ENCODE results near the gene MSL1.

Gene MSL1

GRCh38 chr17:40173778-40174135 lies 52.0 kb downstream of the MSL1 start:
- DNase-seq (ENCODE audit: low spot score), result no peak

DNA sequence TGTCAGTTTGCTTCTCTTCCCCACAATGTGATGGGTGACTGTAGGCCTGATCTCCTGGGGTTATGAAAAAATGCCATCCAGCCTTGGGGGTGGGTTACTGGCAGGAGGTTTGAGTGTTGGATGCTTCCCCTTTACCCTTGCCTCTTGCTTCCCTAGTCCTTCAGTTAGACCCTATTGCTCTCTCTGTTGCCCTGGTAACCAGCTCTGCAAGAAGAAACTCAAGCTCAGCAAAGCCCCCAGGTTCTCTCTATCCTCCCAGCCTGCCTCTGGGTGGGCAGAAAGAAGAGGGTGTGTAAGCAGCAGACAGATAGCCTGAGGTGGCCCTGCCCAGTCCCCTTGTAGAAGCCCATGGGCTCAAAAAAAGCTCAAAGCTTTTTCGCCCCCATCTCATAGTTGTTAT lies 52.7 kb downstream of the MSL1 start:
- DNase-seq (ENCODE audit: low spot score), result no peak

DNA sequence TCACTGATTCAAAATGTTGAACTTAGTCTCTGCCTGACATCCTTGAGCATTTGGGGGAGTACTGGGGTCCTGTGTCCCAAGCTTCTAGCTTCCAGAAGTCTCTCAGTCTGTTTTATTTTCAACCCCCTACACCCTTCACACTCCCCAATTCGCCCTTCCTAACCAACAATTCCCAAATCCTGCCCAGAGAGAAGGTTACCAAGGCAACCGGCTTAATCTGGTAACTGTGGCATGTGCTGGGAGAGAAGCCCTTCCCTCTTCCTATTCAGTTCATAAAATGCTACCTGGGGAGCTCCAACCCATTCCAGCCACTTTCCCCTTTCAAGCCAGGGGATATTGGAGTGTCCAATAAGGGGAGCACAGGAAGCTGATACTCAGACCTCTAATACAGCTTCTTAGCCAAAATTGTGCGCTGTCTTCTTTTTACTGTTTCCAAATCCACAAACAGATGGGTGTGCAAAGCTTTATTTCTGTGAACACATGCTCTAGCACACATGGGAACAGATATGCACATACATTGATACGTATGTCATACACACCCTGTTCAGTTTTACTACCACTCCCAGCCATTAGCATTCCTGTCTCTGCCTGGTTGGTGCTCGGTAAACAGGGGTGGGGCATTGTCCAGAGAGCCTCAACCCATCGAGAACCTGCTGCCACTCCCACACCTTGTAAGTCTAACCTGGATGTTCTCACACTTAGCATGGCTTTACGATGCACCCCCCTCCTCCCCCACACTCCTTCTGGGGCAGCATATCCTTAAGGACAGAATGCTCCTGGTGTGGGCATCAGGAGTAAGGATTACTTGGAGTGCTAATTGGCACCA lies 54.4 kb downstream of the MSL1 start:
- DNase-seq (ENCODE audit: low spot score), result no peak

DNA sequence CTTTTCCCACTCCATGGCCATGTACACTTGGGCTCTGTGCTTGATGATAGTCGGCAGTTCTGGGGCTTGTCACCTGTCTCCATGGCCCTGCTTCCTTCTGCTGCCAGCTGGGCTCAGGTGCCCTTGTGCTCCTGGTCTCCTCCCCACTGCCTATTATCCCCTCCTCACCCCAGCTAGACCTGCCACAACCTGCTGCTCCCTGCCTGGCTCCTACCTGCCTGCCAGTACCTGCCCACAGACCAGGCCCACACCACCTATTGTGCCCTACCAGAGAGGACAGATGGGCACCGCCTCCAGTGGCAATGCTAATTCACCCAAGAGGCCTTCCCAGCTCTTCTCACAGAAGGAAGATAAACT lies 55.0 kb downstream of the MSL1 start:
- DNase-seq (ENCODE audit: low spot score), result no peak

DNA sequence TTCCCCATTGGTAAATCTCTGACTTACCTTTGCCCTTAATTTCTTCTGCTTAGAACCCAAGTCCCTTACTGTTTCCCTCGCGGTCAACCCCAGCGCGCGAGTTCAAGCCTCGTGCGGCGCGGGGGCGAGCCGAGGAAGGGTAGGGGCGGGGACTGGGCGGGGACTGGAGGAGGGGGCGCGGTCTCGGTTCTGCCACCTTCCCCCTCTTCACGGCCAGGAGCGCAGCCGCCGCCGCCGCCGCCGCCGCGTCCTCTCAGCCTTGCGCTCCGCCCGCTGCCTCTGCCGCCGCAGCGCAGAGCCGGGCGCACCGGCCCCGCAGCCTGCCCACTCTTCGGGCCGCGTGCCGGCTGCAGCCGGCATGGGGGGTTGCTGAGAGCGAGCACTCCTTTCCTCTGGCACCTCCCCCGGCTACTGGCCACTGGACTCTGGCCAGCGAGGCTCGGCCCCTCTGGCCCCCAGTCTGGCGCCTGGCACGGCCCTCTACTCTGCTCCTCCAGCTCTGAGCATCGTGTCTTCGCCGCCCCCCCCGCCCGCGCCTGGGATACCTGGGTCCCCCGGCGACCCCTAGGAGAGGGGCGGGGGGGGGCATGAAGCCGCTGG lies 55.6 kb downstream of the MSL1 start, which contains the start of gene RAPGEFL1:
TSS of gene RAPGEFL1 (plus strand) at position 196 of the 600 bp plus-strand sequence. CDS start at position 588, 392 bp downstream.
- peak; percentile 71 for DNase-seq (ENCODE audit: low spot score)

DNA sequence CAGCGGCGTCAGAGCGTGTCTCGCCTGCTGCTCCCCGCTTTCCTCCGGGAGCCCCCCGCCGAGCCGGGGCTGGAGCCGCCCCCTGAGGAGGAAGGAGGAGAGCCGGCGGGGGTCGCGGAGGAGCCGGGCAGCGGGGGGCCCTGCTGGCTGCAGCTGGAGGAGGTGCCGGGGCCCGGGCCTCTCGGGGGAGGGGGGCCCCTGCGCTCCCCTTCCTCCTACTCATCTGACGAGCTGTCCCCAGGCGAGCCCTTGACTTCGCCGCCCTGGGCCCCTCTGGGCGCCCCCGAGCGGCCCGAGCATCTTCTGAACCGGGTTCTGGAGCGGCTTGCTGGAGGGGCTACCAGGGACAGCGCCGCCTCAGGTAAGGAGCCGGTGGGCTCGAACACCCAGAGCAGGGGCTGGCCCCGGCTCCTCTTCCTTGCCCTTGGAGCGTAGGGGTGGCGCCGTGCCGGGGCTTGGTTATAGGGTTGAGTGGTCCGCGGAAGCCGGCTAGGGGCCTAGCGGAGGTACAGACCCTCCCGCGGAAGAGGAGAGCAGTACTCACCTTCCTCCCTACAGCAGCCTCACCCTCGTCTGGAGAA lies 56.3 kb downstream of the MSL1 start:
- DNase-seq (ENCODE audit: low spot score), result no peak

DNA sequence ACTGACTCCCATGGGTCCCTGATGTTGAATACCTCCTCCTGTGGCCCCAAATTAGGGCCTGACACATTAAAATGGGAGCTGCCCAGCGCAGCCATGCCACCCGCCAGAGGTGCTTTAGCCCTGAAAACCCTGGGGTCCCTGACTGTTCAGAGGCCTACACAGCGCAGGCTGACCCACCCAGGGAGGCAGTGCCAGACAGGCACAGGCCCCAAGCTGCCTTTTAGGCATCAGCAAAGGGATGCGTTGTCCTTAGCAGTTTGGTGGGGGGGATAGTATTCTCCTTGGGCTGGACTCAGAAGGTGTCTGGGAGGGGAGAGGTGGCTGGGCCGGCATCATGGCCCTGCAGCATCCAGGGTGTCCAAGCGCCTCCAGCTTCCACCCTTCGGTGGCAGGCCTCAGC lies 56.9 kb downstream of the MSL1 start:
- DNase-seq (ENCODE audit: low spot score), result no peak

- no peak for DNase-seq (ENCODE audit: low spot score)
Observed at GRCh38 chr17:40179923-40180659, 58.3 kb downstream of the MSL1 start.

GRCh38 chr17:40180694-40181093 lies 58.9 kb downstream of the MSL1 start:
- DNase-seq (ENCODE audit: low spot score), result no peak

- no peak for DNase-seq (ENCODE audit: low spot score)
Observed at GRCh38 chr17:40181205-40181604, 59.4 kb downstream of the MSL1 start.

DNA sequence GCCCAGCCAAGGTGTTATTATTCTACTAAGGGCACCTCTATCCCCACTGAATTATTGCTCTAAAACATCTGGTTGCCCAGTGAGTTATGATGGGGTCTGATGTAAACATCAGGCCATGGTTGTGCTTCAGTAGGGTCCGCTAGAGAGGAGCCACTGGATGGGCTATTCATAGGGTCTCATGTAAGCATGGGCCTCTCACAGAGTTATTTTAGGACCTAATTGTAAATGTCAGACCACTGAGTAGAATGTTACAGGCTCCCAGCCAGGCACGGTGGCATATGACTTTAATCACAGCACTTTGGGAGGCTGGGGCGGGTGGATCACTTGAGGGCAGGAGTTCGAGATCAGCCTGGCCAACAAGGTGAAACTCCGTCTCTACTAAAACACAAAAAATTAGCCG lies 60.8 kb downstream of the MSL1 start:
- DNase-seq (ENCODE audit: low spot score), result no peak
